Endothelial cell of umbilical vein (primary cell): ENCODE results near the gene SH3PXD2A. TPM values are rescaled to one million over a fixed set of nuclear protein-coding genes. Genes with fewer than 3 reads are reported as not detected.

Experiments
- BruUV-seq: library from RNA; stranded (reverse); fragments of 400-500 nt; replicated peaks from 2 replicates; lab custom pipeline; 2021; lab: Mats Ljungman, UMichigan
- CTCF ChIA-PET: fragments of 300-600, 350-600 bp; sonication (Branson Sonifier 250); formaldehyde crosslinking; loops from one replicate; lab custom pipeline; 2021; ENCODE audit warnings: antibody characterized with exemption, inconsistent platforms; lab: Charles Lee
- POLR2A ChIA-PET: fragments of 300-600, 350-600 bp; sonication (Branson Sonifier 250); formaldehyde crosslinking; loops from one replicate; lab custom pipeline; 2021; ENCODE audit warnings: antibody characterized with exemption, inconsistent platforms; lab: Charles Lee
- DNase-seq: peaks from one replicate; pipeline ENCODE4 v3.0.0-alpha.2; 2011; ENCODE audit warnings: low read depth, low spot score
- FAIRE-seq: peaks from 2 replicates; lab custom pipeline; 2011; peaks lifted over from hg19 to GRCh38; lab: Jason Lieb, UNC
- H2AFZ ChIP-seq: 2 replicates; pipeline ENCODE4 v1.6.0; 2012; ENCODE audit warnings: low read depth, low read length, control low read depth, inconsistent platforms
- H3K27ac ChIP-seq: 2 replicates; pipeline ENCODE4 v1.5.1; 2011; ENCODE audit warnings: low read depth, mild to moderate bottlenecking, control low read depth, low read length, moderate library complexity; ENCODE audit not compliant: insufficient read depth
- H3K27me3 ChIP-seq, 2 experiments: 2 replicates each; pipeline versions ENCODE4 v1.6.0 to v1.6.1; 2011; ENCODE audit warnings: low read length in 2 of 2, mixed read lengths in 1 of 2; ENCODE audit not compliant: control insufficient read depth in 2 of 2, insufficient read depth in 2 of 2
- H3K36me3 ChIP-seq, 2 experiments: 2 replicates in 1 of 2; 3 replicates in 1 of 2; pipeline ENCODE4 v1.5.1; 2011; ENCODE audit warnings: low read length in 2 of 2, mild to moderate bottlenecking in 1 of 2, moderate library complexity in 1 of 2; ENCODE audit not compliant: control insufficient read depth in 2 of 2, insufficient read depth in 2 of 2; ENCODE audit errors: extremely low read depth in 1 of 2
- H3K4me1 ChIP-seq: 3 replicates; pipeline ENCODE4 v1.5.1; 2011; ENCODE audit warnings: mild to moderate bottlenecking, low read length; ENCODE audit not compliant: control insufficient read depth, insufficient read depth; ENCODE audit errors: extremely low read depth
- H3K4me2 ChIP-seq: 2 replicates; pipeline ENCODE4 v1.6.1; 2011; ENCODE audit warnings: low read length, control low read depth, mixed read lengths; ENCODE audit not compliant: insufficient read depth
- H3K4me3 ChIP-seq, 3 experiments: fragments of 200-600 bp in 1 of 3; sonication (generic), shearing (Covaris generic) in 1 of 3; replicated peaks in 1 of 3; 2 replicates each; pipeline ENCODE4 v1.5.1; 2011 to 2016; ENCODE audit warnings: control low read depth in 3 of 3, low read length in 3 of 3, mild to moderate bottlenecking in 2 of 3, inconsistent platforms in 1 of 3, low read depth in 1 of 3, moderate library complexity in 1 of 3; ENCODE audit not compliant: insufficient read depth in 1 of 3
- H3K79me2 ChIP-seq: 2 replicates; pipeline ENCODE4 v1.6.0; 2012; ENCODE audit warnings: low read length, inconsistent platforms; ENCODE audit not compliant: control insufficient read depth, insufficient read depth
- H3K9ac ChIP-seq: replicated peaks from 2 replicates; pipeline ENCODE3; 2011; ENCODE audit warnings: low read length, control low read depth; ENCODE audit not compliant: insufficient read depth; ENCODE audit errors: extremely low read depth
- H3K9me1 ChIP-seq: replicated peaks from 3 replicates; pipeline ENCODE4 v1.6.0; 2011; ENCODE audit warnings: mild to moderate bottlenecking, low read length; ENCODE audit not compliant: control insufficient read depth, insufficient read depth; ENCODE audit errors: extremely low read depth
- H3K9me3 ChIP-seq: replicated peaks from 2 replicates; pipeline ENCODE4 v1.5.1; 2012; ENCODE audit warnings: low read length, inconsistent platforms; ENCODE audit not compliant: control insufficient read depth, insufficient read depth
- H4K20me1 ChIP-seq: replicated peaks from 2 replicates; pipeline ENCODE3; 2011; ENCODE audit warnings: mild to moderate bottlenecking, low read length; ENCODE audit not compliant: control insufficient read depth, insufficient read depth; ENCODE audit errors: extremely low read depth
- CTCF ChIP-seq, 2 donors: IDR thresholded peaks; 1 replicate in 1 of 2; 2 replicates in 1 of 2; pipeline ENCODE4 v1.5.1; 2011; ENCODE audit warnings: low read length in 2 of 2, mild to moderate bottlenecking in 2 of 2, moderate library complexity in 2 of 2, control low read depth in 1 of 2, inconsistent platforms in 1 of 2, low read depth in 1 of 2; ENCODE audit not compliant: insufficient read depth in 1 of 2; ENCODE audit errors: extremely low read depth in 1 of 2
- EZH2 ChIP-seq: IDR thresholded peaks from 2 replicates; pipeline ENCODE4 v1.6.1; 2012; ENCODE audit warnings: borderline replicate concordance, low read depth, mild to moderate bottlenecking, moderate library complexity, low read length, inconsistent platforms; ENCODE audit not compliant: severe bottlenecking
- FOS ChIP-seq: IDR thresholded peaks from 2 replicates; pipeline ENCODE4 v1.6.1; 2011; ENCODE audit warnings: mild to moderate bottlenecking, low read length, moderate library complexity, borderline replicate concordance; ENCODE audit not compliant: insufficient read depth
- GATA2 ChIP-seq: IDR thresholded peaks from 2 replicates; pipeline ENCODE4 v1.7.0; 2011; ENCODE audit warnings: low read depth, mild to moderate bottlenecking, moderate library complexity, mixed read lengths, low read length; ENCODE audit not compliant: insufficient read length, insufficient read depth
- JUN ChIP-seq: IDR thresholded peaks from 2 replicates; pipeline ENCODE4 v1.6.1; 2011; ENCODE audit warnings: borderline replicate concordance, low read depth; ENCODE audit not compliant: insufficient read length, insufficient read depth
- MAX ChIP-seq: IDR thresholded peaks from 2 replicates; pipeline ENCODE4 v1.6.1; 2011; ENCODE audit not compliant: insufficient read depth, insufficient read length
- MYC ChIP-seq: IDR thresholded peaks from one replicate; pipeline ENCODE4 v1.6.1; 2011; ENCODE audit warnings: mild to moderate bottlenecking, low read depth, low read length
- POLR2A ChIP-seq: IDR thresholded peaks from 2 replicates; pipeline ENCODE4 v1.6.1; 2012; ENCODE audit warnings: low read depth, mild to moderate bottlenecking, control low read depth, low read length
- POLR2AphosphoS5 ChIP-seq: IDR thresholded peaks from 2 replicates; pipeline ENCODE4 v1.6.1; 2012; ENCODE audit warnings: low read depth, mild to moderate bottlenecking, control low read depth, low read length, moderate library complexity; ENCODE audit not compliant: insufficient read depth
- dilution Hi-C: fragments of 300-500 bp; cut with MboI; formaldehyde crosslinking; loops from one replicate; pipeline ENCODE4 v1.15.0; 2019; ENCODE audit warnings: low sequenced_read_pairs; ENCODE audit not compliant: extremely low pct_ligation_motif_present
- intact Hi-C: fragments of 100-400 bp; cut with micrococcal nuclease; formaldehyde crosslinking; loops from one replicate; pipeline ENCODE4 v1.10.0; 2022
- polyA plus RNA-seq, 4 experiments: library from polyadenylated mRNA; depleted of rRNA in 3 of 4; stranded (reverse) in 3 of 4; unstranded in 1 of 4; fragments of >200 nt; gene quantifications; 2 replicates each; pipeline versions ENCODE4 v1.2.1 to v1.2.3, GENCODE V29; 2011 to 2012; ENCODE audit warnings: missing spikeins in 1 of 4
- total RNA-seq: library from RNA; stranded (reverse); gene quantifications from 2 replicates; pipeline ENCODE4 v1.2.3, GENCODE V29; 2021

SH3PXD2A gene
- total and polyA plus RNA-seq, 2 donors (not counting 3 experiments of a cell fraction or from before 2014, with no cell fraction given): 1.4 to 5.1 TPM

GRCh38 chr10:103693812-103694205, 161.6 kb downstream of the SH3PXD2A start:
- Histone ChIP-seq H3K36me3 (no peaks in the 10 kb centered on the region), H3K4me1 (peaks cover 20% of the 10 kb centered on the region), H3K9ac (no peak overlapping the region), H3K9me1 (no peaks in the 10 kb centered on the region), H3K27ac (no peak overlapping the region), H3K4me2 (no peak overlapping the region), H3K9me3 (no peaks in the 10 kb centered on the region), H4K20me1 (no peaks in the 10 kb centered on the region), H3K79me2 (no peaks in the 10 kb centered on the region), H2AFZ (no peak overlapping the region), H3K27me3 (no peaks in the 10 kb centered on the region), H3K4me3 (no peak overlapping the region)
- ChIA-PET CTCF (no interaction called here), POLR2A (interaction anchor here (0.7 kb wide), 1 partner anchor 77 kb away, joined by 3 read pairs; no protein-coding TSS in a partner anchor)
- dilution Hi-C loops (no loop called here), intact Hi-C loops (no loop called here)
- no TSS peak for BruUV-seq
- DNase-seq (no peak), FAIRE-seq (no peak)
- TF ChIP-seq MAX (no peak), MYC (no peak), POLR2AphosphoS5 (no peak), POLR2A (no peak)

GRCh38 chr10:103692952-103693811, 162.2 kb downstream of the SH3PXD2A start:
- FAIRE-seq (no peak), DNase-seq (no peak)
- no peak overlapping the region for H3K27ac ChIP-seq
- CTCF ChIA-PET: no interaction called here
- H3K4me2 ChIP-seq: peak overlapping the region; percentile 42
- BruUV-seq: no TSS peak
- H4K20me1 ChIP-seq: no peaks in the 10 kb centered on the region
- H2AFZ ChIP-seq: no peak overlapping the region
- H3K9ac ChIP-seq: no peak overlapping the region
- intact Hi-C loops: no loop called here
- no peaks in the 10 kb centered on the region for H3K9me3 ChIP-seq
- no peak for TF ChIP-seq POLR2A
- TF ChIP-seq MYC: no peak
- TF ChIP-seq FOS: no peak
- TF ChIP-seq GATA2: no peak
- no peak for TF ChIP-seq MAX
- TF ChIP-seq JUN: no peak
- TF ChIP-seq EZH2: no peak
- no peak for TF ChIP-seq CTCF (IDR thresholded peaks at IDR 0.05; ENCODE audit: extremely low read depth in 1 of 2, insufficient read depth in 1 of 2, low read depth in 1 of 2, low read length in 2 of 2)
- TF ChIP-seq POLR2AphosphoS5: no peak
- no peaks in the 10 kb centered on the region for H3K36me3 ChIP-seq
- H3K79me2 ChIP-seq: no peaks in the 10 kb centered on the region
- no peak overlapping the region for H3K4me3 ChIP-seq
- H3K27me3 ChIP-seq: no peaks in the 10 kb centered on the region
- no peaks in the 10 kb centered on the region for H3K9me1 ChIP-seq
- dilution Hi-C loops: no loop called here
- POLR2A ChIA-PET: no interaction called here
- peaks cover 20% of the 10 kb centered on the region for H3K4me1 ChIP-seq
